GM12878 (cell line): ENCODE results near the gene TAPBP.

Source experiments
- CTCF ChIP-seq, 3 experiments: IDR thresholded peaks in 2 of 3; conservative IDR thresholded peaks in 1 of 3; 2 replicates each; pipeline ENCODE4 v1.5.1; 2011; ENCODE audit warnings: low read depth in 3 of 3, low read length in 3 of 3, mild to moderate bottlenecking in 3 of 3, control low read depth in 2 of 3, moderate library complexity in 2 of 3, inconsistent platforms in 1 of 3, mixed read lengths in 1 of 3; ENCODE audit not compliant: control insufficient read depth in 2 of 3, insufficient read depth in 1 of 3; ENCODE audit errors: extremely low read depth in 1 of 3
- EP300 ChIP-seq, 2 experiments: fragments of 150-350 bp in 1 of 2; IDR thresholded peaks; 2 replicates each; pipeline ENCODE4 v1.6.1; 2011 to 2012; ENCODE audit warnings: low read depth in 2 of 2, low read length in 2 of 2, borderline replicate concordance in 1 of 2, improper control_type of control experiment in 1 of 2, inconsistent platforms in 1 of 2; ENCODE audit not compliant: control insufficient read depth in 1 of 2
- EZH2 ChIP-seq: IDR thresholded peaks from 2 replicates; pipeline ENCODE4 v1.6.1; 2012; ENCODE audit warnings: low read depth, mild to moderate bottlenecking, control low read depth, inconsistent platforms, low read length, borderline replicate concordance; ENCODE audit not compliant: control insufficient read depth
- HDAC6 ChIP-seq: fragments of 200-600 bp; sonication (generic); IDR thresholded peaks from one replicate; pipeline ENCODE4 v1.8.0; 2017; ENCODE audit warnings: antibody characterized with exemption; ENCODE audit not compliant: unreplicated experiment
- JUNB ChIP-seq: IDR thresholded peaks from 2 replicates; pipeline ENCODE4 v1.6.1; 2016; ENCODE audit warnings: antibody characterized with exemption, mild to moderate bottlenecking
- JUND ChIP-seq: IDR thresholded peaks from 2 replicates; pipeline ENCODE4 v1.6.1; 2012; ENCODE audit warnings: low read depth, mild to moderate bottlenecking, low read length, improper control_type of control experiment, moderate library complexity
- NRF1 ChIP-seq: conservative IDR thresholded peaks from 2 replicates; pipeline ENCODE4 v1.6.1; 2011; ENCODE audit warnings: mild to moderate bottlenecking, low read depth, low read length, improper control_type of control experiment
- POLR2A ChIP-seq: IDR thresholded peaks from 2 replicates; pipeline ENCODE4 v1.6.1; 2011; ENCODE audit warnings: low read depth, mild to moderate bottlenecking, low read length
- REST ChIP-seq: IDR thresholded peaks from 2 replicates; pipeline ENCODE4 v1.6.1; 2012; ENCODE audit warnings: mild to moderate bottlenecking, low read depth, low read length

GRCh38 chr6:33323623-33323948 lies 9.7 kb upstream of the TAPBP start:
- TF ChIP-seq JUND (no peak), REST (no peak), POLR2A (no peak), NRF1 (no peak), EP300 (IDR thresholded peaks at IDR 0.05; ENCODE audit: borderline replicate concordance in 1 of 2, control insufficient read depth in 1 of 2, low read depth in 2 of 2, low read length in 2 of 2) (no peak), CTCF (IDR thresholded peaks at IDR 0.05 in 2 of 3, conservative IDR thresholded peaks at IDR 0.05 in 1 of 3; ENCODE audit: control insufficient read depth in 2 of 3, extremely low read depth in 1 of 3, insufficient read depth in 1 of 3, low read depth in 3 of 3, low read length in 3 of 3) (no peak), HDAC6 (no peak), EZH2 (no peak), JUNB (no peak)
